ENCODE results near the gene SORL1.
A peak's percentile ranks its signal among the peaks of the same experiment; 100 is the strongest.
"Not testable (repeated sequence)": the region's sequence is repeated elsewhere in the genome, so short reads cannot be mapped to it uniquely, and the experiment has no call there.

SORL1 gene

DNA sequence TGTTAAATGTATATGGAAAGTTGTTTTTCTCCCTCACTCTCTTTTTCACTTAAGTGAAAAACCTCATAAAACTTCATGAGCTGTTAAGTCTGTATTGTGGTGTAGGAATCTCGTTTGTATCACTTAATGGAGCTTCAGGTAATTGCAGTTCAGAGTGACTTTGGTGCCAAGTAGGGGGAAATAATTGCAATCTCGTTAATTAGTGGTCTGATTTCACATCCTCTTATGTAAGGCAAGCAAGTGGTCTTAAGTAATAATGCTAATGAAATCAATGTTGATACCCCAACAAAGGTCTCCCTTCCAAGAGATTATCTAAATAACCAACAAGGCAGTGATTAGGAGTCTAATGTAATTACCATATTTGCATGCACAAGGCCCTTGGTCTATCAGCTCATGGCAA lies 174.9 kb downstream of the SORL1 start:
- DNase-seq (ENCODE audit: low spot score), result no peak

DNA sequence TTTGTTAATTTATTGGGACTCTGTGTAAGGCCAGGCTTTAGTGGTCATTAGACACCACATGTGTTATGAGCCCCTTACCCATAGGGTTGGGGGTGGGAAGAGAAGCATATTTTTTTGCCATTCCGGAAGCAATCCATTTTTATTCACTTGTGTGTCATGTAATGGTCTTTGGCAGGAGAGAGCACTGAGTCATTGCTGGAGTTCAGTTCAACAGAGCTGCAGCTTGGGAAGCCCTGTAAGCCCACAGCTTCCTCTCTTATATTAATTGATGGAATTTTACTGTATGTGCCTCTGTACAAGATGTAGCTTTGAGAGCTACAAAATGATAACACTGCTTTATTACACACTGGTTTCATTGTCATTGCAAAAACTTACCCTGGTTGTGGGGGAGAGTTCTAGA lies 177.9 kb downstream of the SORL1 start:
- no peak for DNase-seq (ENCODE audit: low spot score)

DNA sequence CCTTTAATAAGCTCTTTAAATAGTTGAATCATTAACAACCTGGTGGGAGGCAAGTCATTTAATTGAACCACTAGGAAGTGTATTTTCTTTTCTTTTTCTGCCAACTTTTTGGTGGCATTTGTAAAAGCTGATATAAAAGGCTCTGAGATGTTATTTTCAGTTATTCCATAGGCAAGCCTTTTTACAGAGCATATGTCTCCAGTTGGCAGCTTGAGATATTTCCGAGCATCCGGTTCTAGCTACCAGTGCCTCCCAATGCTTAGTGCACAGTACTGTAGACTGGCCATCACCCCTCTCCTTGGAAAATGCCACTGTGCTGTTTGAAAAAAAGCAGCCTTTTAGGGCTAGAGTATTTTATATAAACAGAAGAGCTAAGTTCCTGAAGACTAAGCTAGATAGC lies 179.3 kb downstream of the SORL1 start:
- DNase-seq (ENCODE audit: low spot score), result no peak

DNA sequence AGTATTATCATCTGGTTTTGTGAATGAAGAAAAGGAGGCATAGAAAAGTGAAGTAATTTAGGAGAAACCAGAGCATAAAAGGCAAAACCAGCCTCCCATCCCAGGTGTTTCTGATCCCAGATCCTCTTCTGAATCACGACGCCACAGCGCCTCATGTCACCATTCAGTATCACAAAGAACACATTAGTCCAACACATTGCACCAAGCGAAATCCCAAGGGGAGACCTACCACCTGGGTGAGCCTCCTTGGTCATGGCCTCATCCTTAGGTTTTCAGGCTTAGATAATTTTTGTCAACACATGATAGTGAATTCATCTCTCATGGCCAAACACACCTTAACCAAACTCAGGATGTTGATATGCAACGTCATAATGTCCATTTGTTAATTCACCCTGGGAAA lies 182.2 kb downstream of the SORL1 start:
- no peak for DNase-seq (ENCODE audit: low spot score)

DNA sequence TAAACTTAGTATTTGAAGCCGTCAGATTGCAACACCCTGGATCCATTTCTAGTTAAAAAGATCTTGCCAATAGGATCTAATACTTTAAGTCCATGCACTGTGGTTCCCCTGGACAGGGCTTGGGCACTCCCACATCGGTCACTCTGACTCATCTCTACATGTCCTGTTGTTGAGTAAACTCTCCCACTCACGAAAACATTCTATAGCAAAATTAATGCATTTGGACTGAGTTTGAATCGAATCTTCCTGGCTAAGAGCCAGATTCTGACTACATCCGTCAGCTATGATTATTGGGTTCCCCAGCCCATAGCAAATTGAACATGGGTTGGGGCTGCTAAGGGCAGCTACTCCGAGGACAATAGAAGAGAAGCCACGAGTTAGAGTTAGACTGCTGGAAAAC lies 182.8 kb downstream of the SORL1 start:
- DNase-seq (ENCODE audit: low spot score), result no peak

DNA sequence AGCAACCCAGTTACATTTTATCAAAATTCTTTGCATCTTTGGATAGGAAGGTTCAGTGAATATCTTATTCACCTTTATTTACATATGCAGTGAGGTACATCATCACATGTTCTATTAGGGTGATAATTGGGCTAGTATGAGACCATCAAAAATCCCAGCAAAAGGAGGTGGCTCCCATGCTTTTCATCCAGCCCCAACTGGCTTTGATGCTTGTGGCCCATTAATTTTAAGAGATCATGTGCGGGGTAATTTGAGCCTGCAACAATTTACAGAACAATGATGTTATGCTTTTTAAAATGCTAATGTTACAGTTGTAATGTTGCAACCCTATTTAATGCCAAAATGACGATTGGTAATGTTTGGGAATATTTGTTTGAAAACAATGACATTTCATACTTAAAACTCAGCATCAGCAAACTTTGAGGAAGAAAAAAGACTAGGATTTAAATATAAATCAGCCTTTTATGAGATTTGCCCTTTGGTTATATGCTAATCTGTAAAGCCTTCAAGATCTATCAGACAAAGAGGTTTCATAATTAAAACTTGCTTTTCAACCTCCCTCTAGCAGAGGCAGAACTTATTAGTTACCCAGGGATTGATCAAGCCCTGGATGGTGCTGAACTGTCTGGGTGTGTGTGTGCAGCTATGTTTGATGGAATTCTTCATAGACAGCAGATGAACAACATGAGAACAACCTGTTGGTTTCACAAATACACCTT lies 184.1 kb downstream of the SORL1 start:
- DNase-seq (ENCODE audit: low spot score), result no peak

DNA sequence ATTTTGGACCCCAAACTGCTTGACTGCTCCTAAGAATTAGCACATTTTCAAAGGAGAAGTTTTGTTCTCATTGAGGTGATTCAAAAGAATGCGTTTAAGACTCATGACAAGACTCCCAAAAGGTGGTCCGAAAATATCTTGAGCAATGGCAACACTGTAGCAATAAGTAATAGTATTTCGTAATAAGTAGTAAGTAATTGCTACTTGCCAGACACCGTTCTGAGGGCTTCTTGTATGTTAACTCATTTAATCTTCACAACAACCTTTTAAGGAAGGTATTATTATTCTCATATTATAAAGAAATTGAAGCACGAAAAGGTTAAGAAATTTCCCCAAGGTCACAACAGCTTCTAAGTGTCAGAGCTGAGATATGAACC lies 184.7 kb downstream of the SORL1 start:
- no peak for DNase-seq (ENCODE audit: low spot score)

DNA sequence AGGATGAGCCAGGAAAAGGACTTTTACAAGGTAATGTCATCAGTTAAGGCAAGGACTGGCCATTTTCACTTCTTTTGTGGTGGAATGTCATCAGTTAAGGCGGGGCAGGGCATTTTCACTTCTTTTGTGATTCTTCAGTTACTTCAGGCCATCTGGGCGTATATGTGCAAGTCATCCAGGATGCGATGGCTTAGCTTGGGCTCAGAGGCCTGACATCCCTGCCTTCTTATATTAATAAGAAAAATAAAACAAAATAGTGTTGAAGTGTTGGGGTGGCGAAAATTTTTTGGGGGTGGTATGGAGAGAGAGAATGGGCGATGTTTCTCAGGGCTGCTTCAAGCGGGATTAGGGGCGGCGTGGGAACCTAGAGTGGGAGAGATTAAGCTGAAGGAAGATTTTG lies 185.5 kb downstream of the SORL1 start:
- not testable (repeated sequence) for DNase-seq (ENCODE audit: low spot score)

DNA sequence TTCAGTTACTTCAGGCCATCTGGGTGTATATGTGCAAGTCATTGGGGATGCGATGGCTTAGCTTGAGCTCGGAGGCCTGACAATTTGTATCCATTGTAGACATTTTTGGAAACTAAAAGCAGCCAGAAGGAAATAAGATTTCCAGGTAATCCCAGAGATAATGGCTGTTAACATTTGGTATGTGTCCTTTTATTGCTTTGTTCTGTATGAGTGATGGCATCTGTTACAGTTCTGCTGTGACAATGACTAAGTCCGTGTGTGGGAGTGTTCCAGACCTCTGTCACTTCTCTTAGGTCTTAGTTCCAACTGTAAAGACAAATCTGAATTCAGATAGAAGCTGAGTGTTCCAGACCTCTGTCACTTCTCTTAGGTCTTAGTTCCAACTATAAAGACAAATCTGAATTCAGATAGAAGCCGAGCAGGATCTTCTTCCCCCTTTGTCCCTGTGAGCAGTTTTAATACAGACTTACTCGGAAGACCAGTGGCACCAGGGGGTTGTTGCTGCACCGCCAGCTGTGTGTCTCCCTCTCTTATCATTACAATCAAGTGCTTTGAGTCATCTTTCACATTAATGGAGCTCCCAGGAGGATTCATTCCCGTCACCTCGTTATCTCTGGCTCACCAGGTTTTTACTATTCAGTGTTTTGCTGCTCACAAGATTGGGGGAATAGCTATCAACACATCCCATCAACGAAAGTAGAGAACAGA lies 191.5 kb downstream of the SORL1 start:
- no peak for DNase-seq (ENCODE audit: low spot score)

DNA sequence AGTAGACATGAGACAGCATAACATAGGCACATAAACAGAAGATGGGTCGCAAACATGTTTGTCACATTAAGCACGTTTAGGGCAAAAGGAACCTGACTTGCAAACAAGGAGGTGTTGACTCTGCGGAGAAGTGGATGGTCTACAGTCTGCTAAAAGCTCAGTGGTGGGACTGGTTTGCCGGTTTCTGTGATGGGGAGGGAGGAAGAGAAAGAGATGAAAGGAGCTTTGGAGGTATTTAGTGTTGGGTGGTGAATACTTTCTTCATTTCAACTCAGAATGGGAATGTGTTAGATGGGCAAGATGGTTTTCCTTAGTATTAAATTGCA lies 192.0 kb downstream of the SORL1 start:
- no peak for DNase-seq (ENCODE audit: low spot score)

DNA sequence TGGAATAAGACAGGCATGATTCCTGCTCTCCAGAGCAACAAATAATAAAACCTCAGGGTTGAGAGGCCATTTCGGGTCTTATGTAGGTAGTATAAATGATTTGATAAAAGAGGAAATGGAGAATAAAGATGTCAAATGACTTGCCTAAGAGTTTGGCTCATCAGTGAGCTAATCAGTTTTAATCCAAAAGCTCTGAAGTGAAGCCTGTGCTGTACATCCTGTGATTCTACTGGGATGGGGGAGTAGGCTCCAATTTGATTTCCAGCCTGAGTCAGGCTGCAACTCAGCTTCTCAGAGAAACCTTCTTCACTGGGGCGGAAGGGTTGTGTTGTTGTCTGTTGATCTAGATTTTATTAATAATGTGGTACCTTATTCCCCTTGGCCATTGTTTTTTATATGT lies 192.9 kb downstream of the SORL1 start:
- no peak for DNase-seq (ENCODE audit: low spot score)

DNA sequence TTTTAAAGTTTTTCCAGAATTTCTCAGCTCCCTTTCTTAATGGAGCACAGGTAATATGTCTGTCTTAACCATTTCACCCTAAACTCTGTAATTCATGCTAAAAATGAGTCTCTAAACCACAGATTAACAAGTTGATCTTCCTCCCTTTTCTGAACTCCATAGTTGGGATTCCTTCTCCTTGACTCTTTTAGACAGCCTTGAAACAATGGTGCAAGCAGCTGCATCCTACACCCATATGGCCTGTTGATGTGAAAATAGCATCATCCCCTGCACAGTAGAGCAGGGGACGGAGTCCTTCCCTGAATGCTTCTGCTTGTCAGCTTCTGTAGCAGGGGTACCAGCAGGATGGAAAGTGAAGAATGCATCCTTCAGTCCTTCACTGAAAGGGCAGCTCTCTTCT lies 193.5 kb downstream of the SORL1 start:
- DNase-seq (ENCODE audit: low spot score), result no peak

DNA sequence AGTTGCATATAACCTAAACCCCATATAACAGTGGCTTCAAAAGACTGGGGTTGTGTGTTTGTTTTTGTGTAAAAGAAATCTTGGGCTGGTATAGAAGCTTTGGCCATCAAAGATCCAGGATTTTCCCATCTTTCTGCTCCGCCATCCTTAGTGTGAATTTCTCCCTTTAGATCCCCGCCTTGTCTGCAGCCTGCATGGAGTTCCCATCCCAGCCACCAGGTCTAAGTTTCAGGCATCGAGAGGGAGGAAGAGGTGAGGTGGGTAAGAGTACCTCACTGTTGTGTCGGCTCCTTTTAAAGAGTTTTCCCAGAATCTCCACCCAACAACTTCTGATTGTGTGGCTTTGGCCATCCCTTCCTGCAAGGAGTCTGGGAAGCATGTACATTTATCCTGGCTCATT lies 196.2 kb downstream of the SORL1 start:
- DNase-seq (ENCODE audit: low spot score), result no peak

DNA sequence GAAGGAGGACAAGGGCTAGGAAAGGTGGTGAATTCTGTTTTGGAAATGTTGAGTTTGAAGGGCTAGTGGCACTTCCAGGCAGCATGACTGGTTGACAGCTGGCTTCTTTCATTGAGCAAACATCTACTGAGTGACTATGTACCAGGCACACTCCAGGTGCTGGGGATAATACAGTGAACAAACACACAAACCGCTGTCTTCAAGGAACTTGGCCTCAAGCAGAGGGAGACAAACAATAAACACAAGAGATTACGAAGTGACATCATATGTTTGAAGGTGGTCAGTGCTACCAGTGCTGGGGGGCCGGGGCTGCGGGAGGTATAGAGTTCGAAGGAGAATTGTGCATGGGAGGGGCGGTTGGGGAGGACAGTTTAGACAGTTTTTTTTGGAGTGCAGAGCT lies 197.7 kb downstream of the SORL1 start:
- DNase-seq (ENCODE audit: low spot score), result no peak

DNA sequence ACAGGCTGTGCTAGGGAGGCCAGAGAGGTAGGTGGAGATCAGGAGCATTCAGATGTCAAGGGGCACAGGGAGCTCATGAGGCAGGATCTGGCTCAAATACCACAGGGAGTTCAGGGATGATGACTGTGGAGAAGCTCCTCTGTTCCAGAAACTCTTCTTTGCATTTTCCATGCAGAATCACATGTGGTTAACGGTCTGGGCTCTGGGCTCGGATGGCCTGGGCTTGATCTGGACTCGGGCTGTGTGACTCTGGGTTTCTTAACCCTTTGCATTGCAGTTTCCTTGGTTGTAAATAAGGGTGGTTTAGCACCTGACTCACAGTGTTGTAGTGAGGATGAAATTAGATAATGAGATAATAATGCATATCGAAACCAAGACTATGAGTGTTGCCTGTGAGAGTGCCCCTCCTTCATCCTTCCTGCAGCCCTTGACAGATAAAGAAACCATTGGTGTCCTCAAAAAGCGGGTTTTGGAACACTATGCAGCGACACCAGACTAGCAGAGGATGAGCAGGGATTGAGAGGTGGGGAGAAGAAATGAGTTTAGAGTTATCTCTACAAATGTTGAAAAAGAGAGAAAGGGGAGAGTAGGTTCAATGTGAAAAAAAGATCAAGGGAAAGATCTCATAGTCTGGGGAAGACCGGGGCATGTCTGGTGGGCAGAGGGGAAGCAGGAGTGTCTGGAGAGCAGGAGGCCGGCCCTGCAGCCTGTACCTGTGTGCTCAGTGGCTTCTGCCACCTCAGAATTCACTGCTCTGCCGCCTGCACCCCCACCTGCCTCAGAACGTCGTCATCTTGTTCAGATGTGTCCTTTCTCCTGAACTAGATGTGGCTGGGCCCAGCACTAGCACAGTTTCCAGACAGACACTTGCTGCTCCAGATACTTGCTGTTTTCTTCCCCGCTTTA lies 198.5 kb downstream of the SORL1 start:
- no peak for DNase-seq (ENCODE audit: low spot score)

DNA sequence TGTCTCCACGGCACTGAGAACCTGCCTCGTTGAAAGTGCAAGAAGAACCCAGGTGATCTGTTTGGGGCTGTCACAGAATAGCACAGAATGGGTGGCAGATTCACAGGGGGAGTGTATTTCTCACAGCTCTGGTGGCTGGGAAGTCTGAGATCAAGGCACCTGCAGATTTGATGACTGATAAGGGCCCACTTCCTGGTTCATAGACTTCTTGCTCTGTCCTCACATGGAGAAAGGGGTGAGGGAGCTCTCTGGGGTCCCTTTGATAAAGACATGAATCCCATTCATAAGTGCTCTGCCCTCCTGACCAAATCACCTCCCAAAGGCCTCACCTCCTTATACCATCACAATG lies 199.1 kb downstream of the SORL1 start:
- DNase-seq (ENCODE audit: low spot score), result no peak

DNA sequence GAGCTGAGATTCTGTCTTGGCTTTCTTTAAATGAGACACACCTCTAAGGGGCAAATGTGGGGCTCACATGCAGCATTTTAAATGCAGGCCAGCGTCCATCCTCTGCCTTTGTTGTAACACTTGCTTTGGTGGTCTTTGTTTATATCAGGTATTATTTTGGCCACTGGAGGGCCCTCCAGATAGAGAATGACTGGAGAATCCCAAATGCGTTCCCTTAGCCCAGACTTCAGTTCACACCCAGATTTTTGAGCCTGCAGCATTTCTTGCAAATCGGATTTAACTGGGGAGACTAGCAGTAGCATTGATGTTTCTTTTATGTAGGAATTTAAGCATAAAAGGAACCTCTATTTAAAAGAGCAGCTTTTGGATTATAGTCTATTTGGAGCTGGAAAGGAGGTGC lies 200.9 kb downstream of the SORL1 start:
- DNase-seq (ENCODE audit: low spot score), result no peak

DNA sequence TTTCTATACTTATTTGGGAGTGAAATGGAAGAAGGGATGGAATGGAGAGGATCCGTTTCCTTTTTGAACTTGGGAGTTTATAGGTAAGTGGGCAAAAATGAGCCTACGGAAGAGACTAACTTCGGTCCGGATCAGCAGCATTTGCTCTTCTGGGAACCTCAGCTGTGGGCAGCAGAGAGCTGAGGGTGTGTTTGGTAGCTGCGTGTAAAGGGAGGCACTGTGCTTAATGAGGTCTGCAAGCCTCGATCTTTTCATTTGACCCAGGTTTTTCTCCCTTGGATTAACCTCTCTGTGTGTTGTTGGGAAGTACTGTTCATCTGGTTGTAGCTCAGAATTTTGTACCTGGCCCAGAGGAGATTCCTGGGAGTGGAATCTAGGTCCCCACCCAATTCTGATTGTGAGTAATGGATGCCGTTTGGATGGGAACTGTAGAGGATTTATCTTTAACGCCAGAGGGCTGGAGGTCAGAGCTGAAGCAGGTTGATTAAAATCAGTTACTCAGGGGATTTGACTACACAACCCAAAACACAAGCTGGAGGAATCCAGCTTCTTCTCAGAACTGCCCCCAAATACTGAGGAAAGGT lies 202.2 kb downstream of the SORL1 start:
- DNase-seq (ENCODE audit: low spot score), result no peak

DNA sequence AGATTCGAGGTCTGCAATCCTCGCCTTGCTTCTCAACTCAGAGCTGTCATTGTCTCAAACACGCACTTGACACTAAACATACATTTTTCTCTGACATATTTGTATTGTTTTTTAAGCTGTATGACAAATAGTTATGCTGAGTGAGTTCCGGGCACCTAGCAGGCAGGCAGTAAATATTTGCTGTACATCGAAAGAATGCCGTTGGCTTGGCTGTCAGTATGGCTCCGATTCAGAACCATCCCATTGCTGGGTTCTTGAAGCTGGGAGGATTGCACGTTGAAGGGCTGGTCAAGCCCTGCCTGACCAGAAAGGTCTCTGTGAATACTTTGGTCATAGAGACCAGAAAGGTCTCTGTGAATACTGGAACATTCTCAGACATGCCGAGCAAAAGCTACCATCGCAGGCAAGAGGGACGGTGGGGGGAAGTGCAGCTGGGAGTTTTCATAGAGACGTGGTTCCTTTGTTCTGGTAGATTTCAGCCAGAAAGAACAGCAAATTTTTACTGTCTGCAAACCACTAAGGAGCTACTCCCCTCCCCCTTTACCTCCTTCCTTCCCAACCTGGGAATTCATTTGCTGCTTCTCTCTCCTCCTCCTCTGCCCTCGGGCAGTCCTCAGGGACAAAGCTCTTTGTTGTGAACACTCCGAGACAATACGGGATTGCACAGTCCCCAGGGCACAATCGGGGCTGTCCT lies 202.9 kb downstream of the SORL1 start:
- no peak for DNase-seq (ENCODE audit: low spot score)

DNA sequence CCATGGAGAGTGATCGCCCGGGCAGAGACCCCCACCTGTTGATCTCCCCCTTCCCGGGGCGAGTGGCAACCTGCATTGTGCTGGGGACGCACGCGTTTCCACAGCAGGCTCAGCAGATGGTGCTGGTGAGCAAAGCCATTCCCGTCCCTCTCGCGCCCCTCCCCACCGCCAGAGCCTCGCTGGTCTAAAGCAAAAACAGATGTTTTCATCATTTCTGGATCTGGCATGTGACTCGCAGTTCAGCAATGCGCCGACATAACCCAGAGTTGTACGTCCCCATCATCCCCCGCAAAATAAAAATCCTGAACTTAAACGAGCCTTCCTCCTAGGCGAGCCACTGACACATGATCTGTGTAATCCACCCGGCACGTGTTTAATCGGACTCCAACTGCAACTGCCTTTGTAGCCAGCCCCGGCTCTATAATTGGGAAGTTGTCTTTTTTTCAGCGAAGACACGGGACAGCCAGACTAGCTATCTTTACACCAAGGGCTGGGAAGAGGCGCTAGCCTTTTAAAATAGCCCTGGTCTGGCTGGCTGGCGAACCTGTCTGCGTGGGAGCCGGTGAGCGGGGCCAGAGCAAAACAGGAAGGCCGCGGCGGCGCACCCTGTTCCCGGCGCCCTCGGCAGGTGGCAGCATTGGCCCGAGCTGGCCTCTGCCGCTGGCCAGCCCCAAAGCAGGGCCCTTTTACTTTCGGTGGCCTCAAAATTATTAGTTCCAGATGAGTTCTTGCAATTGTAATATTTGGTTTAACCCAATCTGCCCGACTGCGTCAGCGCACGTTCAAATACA lies 203.6 kb downstream of the SORL1 start:
- peak; percentile 65 for DNase-seq (ENCODE audit: low spot score)

DNA sequence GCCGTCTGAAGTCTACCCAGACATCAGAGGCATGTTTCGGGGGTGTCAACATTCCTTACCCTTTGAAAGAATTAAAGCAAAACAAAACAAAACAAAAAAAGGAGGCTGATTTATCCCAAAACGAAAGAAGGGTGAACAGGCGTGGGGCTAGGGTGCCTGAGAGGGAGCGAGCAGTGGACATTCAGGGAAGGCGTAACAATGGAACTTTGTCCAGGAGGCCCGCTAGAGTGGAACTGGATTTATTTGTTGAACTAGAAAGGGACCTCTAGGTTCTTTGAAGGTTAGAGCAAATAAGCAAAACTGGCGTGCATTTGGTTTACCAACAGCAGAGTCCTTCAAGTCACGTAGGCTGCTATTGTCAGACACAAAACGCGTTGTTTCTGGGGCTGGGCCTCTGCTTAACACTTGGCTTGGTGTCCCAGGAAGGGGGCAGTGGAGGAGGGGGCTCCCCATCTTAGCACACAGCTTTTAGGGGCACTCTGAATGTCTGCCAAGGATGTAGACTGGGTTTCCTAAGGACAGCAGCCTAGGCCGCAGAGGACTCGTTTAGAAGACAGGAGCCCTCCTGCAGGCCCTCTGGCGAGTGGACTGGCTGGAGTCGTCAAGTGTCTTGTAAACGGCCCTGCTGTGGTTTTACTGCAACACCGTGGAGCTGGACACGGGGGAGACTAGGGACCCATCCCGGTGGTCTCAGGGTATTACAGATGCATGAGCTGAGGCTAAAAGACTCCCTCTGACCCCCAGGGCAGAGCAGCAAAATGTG lies 204.4 kb downstream of the SORL1 start:
- DNase-seq (ENCODE audit: low spot score), result no peak

Data from cerebellar cortex (tissue), 1 donor.